ENCODE results near the gene DHRS7B.
"Not testable (repeated sequence)": the region's sequence is repeated elsewhere in the genome, so short reads cannot be mapped to it uniquely, and the experiment has no call there.

DHRS7B gene

GRCh38 chr17:21183468-21183867, 56.7 kb downstream of the DHRS7B start:
- DNase-seq (ENCODE audit: insufficient read length, low spot score) (no peak), FAIRE-seq (no peak)
- no peak for TF ChIP-seq CTCF (IDR thresholded peaks at IDR 0.05; ENCODE audit: insufficient read depth, missing control alignments)

DNA sequence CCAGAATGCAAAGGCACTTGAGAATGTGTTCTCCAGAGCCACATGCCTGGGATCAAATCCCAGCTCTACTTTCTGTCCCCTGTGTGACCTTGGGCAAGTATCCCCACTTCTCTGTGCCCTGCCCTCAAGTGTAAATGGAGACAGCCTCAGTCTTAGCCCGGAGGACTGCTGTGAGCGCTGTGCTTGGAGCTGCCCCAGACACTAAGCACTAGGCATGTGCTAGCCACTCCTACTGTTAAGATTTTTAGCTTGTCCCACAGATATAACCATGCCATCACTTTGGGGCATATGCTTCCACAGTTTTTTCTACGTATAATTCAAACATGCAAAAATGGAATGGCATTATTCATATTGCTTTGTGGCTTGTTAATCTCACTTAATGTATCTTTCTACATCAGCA, 57.8 kb downstream of the DHRS7B start:
- DNase-seq (ENCODE audit: insufficient read length, low spot score), result no peak
- no peak for FAIRE-seq
- no peak for TF ChIP-seq CTCF (IDR thresholded peaks at IDR 0.05; ENCODE audit: insufficient read depth, missing control alignments)

GRCh38 chr17:21185061-21185460, 58.3 kb downstream of the DHRS7B start:
- no peak for FAIRE-seq
- TF ChIP-seq CTCF (IDR thresholded peaks at IDR 0.05; ENCODE audit: insufficient read depth, missing control alignments), result no peak
- no peak for DNase-seq (ENCODE audit: insufficient read length, low spot score)

GRCh38 chr17:21186399-21187187, 59.8 kb downstream of the DHRS7B start:
- FAIRE-seq, result no peak
- DNase-seq (ENCODE audit: insufficient read length, low spot score), result no peak
- TF ChIP-seq CTCF (IDR thresholded peaks at IDR 0.05; ENCODE audit: insufficient read depth, missing control alignments), result no peak

GRCh38 chr17:21189361-21189760, 62.6 kb downstream of the DHRS7B start:
- TF ChIP-seq CTCF (IDR thresholded peaks at IDR 0.05; ENCODE audit: insufficient read depth, missing control alignments), result no peak
- FAIRE-seq (no peak), DNase-seq (ENCODE audit: insufficient read length, low spot score) (no peak)

GRCh38 chr17:21190078-21190477, 63.3 kb downstream of the DHRS7B start:
- no peak for FAIRE-seq
- TF ChIP-seq CTCF (IDR thresholded peaks at IDR 0.05; ENCODE audit: insufficient read depth, missing control alignments), result no peak

GRCh38 chr17:21191698-21192097, 64.9 kb downstream of the DHRS7B start:
- DNase-seq (ENCODE audit: insufficient read length, low spot score), result no peak
- TF ChIP-seq CTCF (IDR thresholded peaks at IDR 0.05; ENCODE audit: insufficient read depth, missing control alignments), result no peak
- FAIRE-seq, result no peak

More at GRCh38 chr17:21190078-21190477, 63.3 kb downstream of the DHRS7B start:
- no peak for DNase-seq (ENCODE audit: insufficient read length, low spot score)

DNA sequence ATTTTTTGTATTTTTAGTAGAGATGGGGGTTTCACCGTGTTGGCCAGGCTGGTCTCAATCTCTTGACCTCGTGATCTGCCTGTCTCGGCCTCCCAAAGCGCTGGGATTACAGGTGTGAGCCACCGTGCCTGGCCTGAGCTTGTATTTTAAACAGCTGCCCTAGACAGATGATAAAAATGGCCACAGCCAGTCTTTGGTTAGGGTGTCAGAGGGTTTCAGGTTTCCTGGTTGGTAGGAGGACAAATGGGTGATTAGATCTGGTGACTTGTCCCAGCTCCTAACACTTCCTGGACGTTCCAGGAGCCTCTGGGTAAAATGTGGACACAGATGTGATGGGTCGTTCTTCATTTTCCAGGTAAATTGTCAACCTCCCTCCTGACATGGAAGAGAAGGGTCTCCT, 65.7 kb downstream of the DHRS7B start:
- not testable (repeated sequence) for FAIRE-seq; DNase-seq (ENCODE audit: insufficient read length, low spot score)

Measured in D721Med (cell line).